ENCODE data around the gene RRAGC.

- TF ChIP-seq, protein P1, sequence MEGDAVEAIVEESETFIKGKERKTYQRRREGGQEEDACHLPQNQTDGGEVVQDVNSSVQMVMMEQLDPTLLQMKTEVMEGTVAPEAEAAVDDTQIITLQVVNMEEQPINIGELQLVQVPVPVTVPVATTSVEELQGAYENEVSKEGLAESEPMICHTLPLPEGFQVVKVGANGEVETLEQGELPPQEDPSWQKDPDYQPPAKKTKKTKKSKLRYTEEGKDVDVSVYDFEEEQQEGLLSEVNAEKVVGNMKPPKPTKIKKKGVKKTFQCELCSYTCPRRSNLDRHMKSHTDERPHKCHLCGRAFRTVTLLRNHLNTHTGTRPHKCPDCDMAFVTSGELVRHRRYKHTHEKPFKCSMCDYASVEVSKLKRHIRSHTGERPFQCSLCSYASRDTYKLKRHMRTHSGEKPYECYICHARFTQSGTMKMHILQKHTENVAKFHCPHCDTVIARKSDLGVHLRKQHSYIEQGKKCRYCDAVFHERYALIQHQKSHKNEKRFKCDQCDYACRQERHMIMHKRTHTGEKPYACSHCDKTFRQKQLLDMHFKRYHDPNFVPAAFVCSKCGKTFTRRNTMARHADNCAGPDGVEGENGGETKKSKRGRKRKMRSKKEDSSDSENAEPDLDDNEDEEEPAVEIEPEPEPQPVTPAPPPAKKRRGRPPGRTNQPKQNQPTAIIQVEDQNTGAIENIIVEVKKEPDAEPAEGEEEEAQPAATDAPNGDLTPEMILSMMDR (conservative IDR thresholded peaks at IDR 0.05 in 1 of 2, IDR thresholded peaks at IDR 0.05 in 1 of 2; ENCODE audit: extremely low read depth in 1 of 2, insufficient read depth in 1 of 2, low read depth in 1 of 2, low read length in 2 of 2), result no peak
- no peak for TF ChIP-seq EZH2 (IDR thresholded peaks at IDR 0.05; ENCODE audit: borderline replicate concordance, low read length)
Measured at GRCh38 chr1:38896169-38896568, 36.6 kb upstream of the RRAGC start.
